GM12878 (cell line): ENCODE measurements around the gene FXYD6. TPM values are rescaled to one million over a fixed set of nuclear protein-coding genes. Genes with fewer than 3 reads are reported as not detected.

Source experiments
- ATAC-seq: fragments of 200-7000 bp; cut with Tn5 transposase; 3 replicates; pipeline ENCODE4 v1.9.1; 2020; ENCODE audit warnings: mild to moderate bottlenecking, moderate library complexity
- BruUV-seq: library from RNA; stranded (reverse); fragments of 400-500 nt; replicated peaks from 2 replicates; lab custom pipeline; 2021; lab: Mats Ljungman, UMichigan
- CTCF ChIA-PET: fragments of 300-600 bp; sonication (Branson Sonifier 250); formaldehyde crosslinking; extraction: SDS; loops from one replicate; lab custom pipeline; 2021; ENCODE audit warnings: inconsistent platforms; lab: Yijun Ruan, JAX
- POLR2A ChIA-PET: fragments of 350-600 bp; formaldehyde crosslinking; extraction: SDS; loops from one replicate; lab custom pipeline; 2021; ENCODE audit warnings: inconsistent platforms; lab: Charles Lee
- RAD21 ChIA-PET: fragments of 300-600 bp; sonication (Branson Sonifier 250); formaldehyde crosslinking; loops from one replicate; lab custom pipeline; 2023; ENCODE audit warnings: antibody characterized with exemption; ENCODE audit not compliant: unreplicated experiment; lab: Charles Lee
- SMC1A ChIA-PET: fragments of 300-600 bp; sonication (Branson Sonifier 250); formaldehyde crosslinking; loops from one replicate; lab custom pipeline; 2023; ENCODE audit not compliant: unreplicated experiment, uncharacterized antibody; lab: Charles Lee
- DNase-seq: peaks from one replicate; pipeline ENCODE4 v3.0.0-alpha.2; 2011; ENCODE audit warnings: low read depth, low spot score
- FAIRE-seq: peaks from 3 replicates; lab custom pipeline; 2011; peaks lifted over from hg19 to GRCh38; lab: Jason Lieb, UNC
- H2AFZ ChIP-seq: 2 replicates; pipeline ENCODE4 v1.6.0; 2011; ENCODE audit warnings: low read depth, low read length, control low read depth; ENCODE audit not compliant: control insufficient read depth
- H3K27ac ChIP-seq: 2 replicates; pipeline ENCODE4 v1.5.1; 2011; ENCODE audit warnings: control low read depth; ENCODE audit not compliant: control insufficient read depth, insufficient read depth
- H3K27me3 ChIP-seq, 2 experiments: replicated peaks in 1 of 2; 2 replicates each; pipeline versions ENCODE4 v1.6.0 to v1.6.1; 2011; ENCODE audit warnings: low read length in 1 of 2; ENCODE audit not compliant: control insufficient read depth in 2 of 2, insufficient read depth in 2 of 2
- H3K36me3 ChIP-seq, 2 experiments: 2 replicates each; pipeline ENCODE4 v1.5.1; 2011; ENCODE audit warnings: low read length in 1 of 2; ENCODE audit not compliant: control insufficient read depth in 2 of 2, insufficient read depth in 2 of 2
- H3K4me1 ChIP-seq: 2 replicates; pipeline ENCODE4 v1.6.1; 2011; ENCODE audit warnings: mild to moderate bottlenecking, low read length, moderate library complexity, mixed read lengths; ENCODE audit not compliant: control insufficient read depth, insufficient read depth
- H3K4me2 ChIP-seq: 2 replicates; pipeline ENCODE4 v1.6.0; 2011; ENCODE audit warnings: control low read depth; ENCODE audit not compliant: control insufficient read depth, insufficient read depth
- H3K4me3 ChIP-seq: fragments of 200-600 bp; sonication (generic); 2 replicates; pipeline ENCODE4 v1.5.1; 2016
- H3K79me2 ChIP-seq: 2 replicates; pipeline ENCODE4 v1.6.0; 2011; ENCODE audit warnings: low read length; ENCODE audit not compliant: control insufficient read depth, insufficient read depth
- H3K9ac ChIP-seq: 2 replicates; pipeline ENCODE4 v1.8.0; 2011; ENCODE audit warnings: low read length, control low read depth, mixed read lengths; ENCODE audit not compliant: control insufficient read depth, insufficient read depth
- H3K9me3 ChIP-seq: replicated peaks from 3 replicates; pipeline ENCODE4 v1.5.1; 2011; ENCODE audit warnings: mild to moderate bottlenecking, low read length; ENCODE audit not compliant: control insufficient read depth, insufficient read depth
- H4K20me1 ChIP-seq: 2 replicates; pipeline ENCODE4 v1.6.0; 2011; ENCODE audit not compliant: control insufficient read depth, insufficient read depth
- POU2F2 ChIP-seq: IDR thresholded peaks from 3 replicates; pipeline ENCODE4 v1.6.1; 2011; ENCODE audit warnings: low read depth, mild to moderate bottlenecking, low read length, borderline replicate concordance
- TAF1 ChIP-seq: IDR thresholded peaks from 2 replicates; pipeline ENCODE4 v1.6.1; 2011; ENCODE audit warnings: mild to moderate bottlenecking, low read depth, low read length, borderline replicate concordance
- WGBS: methylation state at CpG from one replicate; pipeline ENCODE4 v1.1.6; 2016; ENCODE audit warnings: low lambda C conversion rate; ENCODE audit not compliant: insufficient replicate concordance, insufficient coverage; ENCODE audit errors: missing lambda C conversion rate; 5-methylcytosine and 5-hydroxymethylcytosine counted together
- in situ Hi-C: fragments of 300-500 bp; cut with MboI; formaldehyde crosslinking; loops from 9 replicates; pipeline ENCODE4 v1.14.3; 2018; ENCODE audit warnings: mixed read lengths
- intact Hi-C: fragments of 100-400 bp; cut with micrococcal nuclease; formaldehyde crosslinking; loops from one replicate; pipeline ENCODE4 v1.14.2; 2022; ENCODE audit not compliant: unreplicated experiment
- polyA plus RNA-seq, 11 experiments: library from polyadenylated mRNA; depleted of rRNA in 4 of 11; unstranded in 6 of 11; stranded (reverse) in 5 of 11; fragments of >200 nt; fragmentation: Nextera tagmentation in 4 of 11; fragmentation: Illumina TruSeq in 1 of 11; extraction: Ambion mirVana in 4 of 11; extraction: Trizol in 1 of 11; gene quantifications; 1 replicate in 1 of 11; 2 replicates in 10 of 11; pipeline versions ENCODE4 v1.2.1 to v1.2.3, GENCODE V29; 2011 to 2016; ENCODE audit warnings: inconsistent platforms in 2 of 11, missing spikeins in 2 of 11, low read depth in 1 of 11
- total RNA-seq, 4 experiments: library from RNA; depleted of rRNA in 3 of 4; stranded (reverse); fragments of >200 nt in 3 of 4; fragmentation: Illumina TruSeq in 1 of 4; extraction: Trizol in 1 of 4; gene quantifications; 2 replicates each; pipeline versions ENCODE4 v1.2.1 to v1.2.3, GENCODE V29; 2013 to 2021
- TF ChIP-seq, protein P1 (sequence below): fragments of 450-650 bp; IDR thresholded peaks from 2 replicates; pipeline ENCODE4 v1.6.1; 2016; ENCODE audit warnings: mild to moderate bottlenecking

Gene FXYD6
- total and polyA plus RNA-seq, 10 of the 15 experiments (the other 5 are each of a cell fraction or from before 2014, with no cell fraction given), result 0.09 to 2.0 (median 0.23) TPM; not detected in 2

DNA sequence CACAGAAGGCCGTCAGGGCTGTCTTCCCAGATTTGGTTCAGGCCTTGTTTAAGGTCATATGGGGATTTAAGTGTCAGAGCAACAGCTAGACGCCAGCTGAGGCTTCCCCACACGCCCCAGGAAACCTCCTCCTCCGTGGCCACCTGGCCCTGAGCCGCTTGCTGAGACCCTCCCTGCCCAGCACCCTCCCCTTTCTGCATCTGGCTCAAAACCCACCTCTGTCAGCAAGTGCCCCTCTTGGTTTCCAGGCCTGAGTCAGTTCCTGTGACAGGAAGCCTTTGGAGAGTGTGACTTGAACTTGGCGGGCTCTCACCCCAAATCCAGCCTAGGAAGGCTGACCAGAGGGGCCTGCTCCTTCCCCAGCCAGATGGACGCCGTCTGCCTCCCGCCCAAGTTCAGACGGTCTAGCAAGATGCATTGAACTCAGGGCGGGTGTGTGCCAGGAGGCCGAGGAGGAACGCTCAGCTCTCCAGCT, 52.5 kb downstream of the FXYD6 start:
- TF ChIP-seq, protein P1, sequence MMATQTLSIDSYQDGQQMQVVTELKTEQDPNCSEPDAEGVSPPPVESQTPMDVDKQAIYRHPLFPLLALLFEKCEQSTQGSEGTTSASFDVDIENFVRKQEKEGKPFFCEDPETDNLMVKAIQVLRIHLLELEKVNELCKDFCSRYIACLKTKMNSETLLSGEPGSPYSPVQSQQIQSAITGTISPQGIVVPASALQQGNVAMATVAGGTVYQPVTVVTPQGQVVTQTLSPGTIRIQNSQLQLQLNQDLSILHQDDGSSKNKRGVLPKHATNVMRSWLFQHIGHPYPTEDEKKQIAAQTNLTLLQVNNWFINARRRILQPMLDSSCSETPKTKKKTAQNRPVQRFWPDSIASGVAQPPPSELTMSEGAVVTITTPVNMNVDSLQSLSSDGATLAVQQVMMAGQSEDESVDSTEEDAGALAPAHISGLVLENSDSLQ, result no peak
- TF ChIP-seq POU2F2, result no peak
- no peak for TF ChIP-seq TAF1
- TF ChIP-seq, all 136 proteins: peak for 0
- Histone ChIP-seq H3K9me3 (no peaks in the 10 kb centered on the region), H3K27ac (no peak overlapping the region), H3K4me1 (peaks cover 16% of the 10 kb centered on the region), H3K4me2 (no peak overlapping the region), H3K36me3 (no peaks in the 10 kb centered on the region), H2AFZ (peak overlapping the region; percentile 36; the same call in 1 of the 2 replicates), H3K4me3 (no peak overlapping the region), H4K20me1 (no peaks in the 10 kb centered on the region), H3K79me2 (no peaks in the 10 kb centered on the region), H3K9ac (no peak overlapping the region; the same call in 1 of the 2 replicates), H3K27me3 (no peaks in the 10 kb centered on the region)
- RAD21 ChIA-PET, result interaction anchor here (1.2 to 22.6 kb wide), 9 partner anchors 9 to 229 kb away, joined by 3 to 393 read pairs (median 6); no protein-coding TSS in a partner anchor
- DNase-seq, result no peak
- intact Hi-C loops, result loop anchor here (1.0 kb wide), 2 partner anchors 20 to 229 kb away; no protein-coding TSS in a partner anchor
- BruUV-seq, result no TSS peak
- ATAC-seq, result no peak
- SMC1A ChIA-PET, result interaction anchor here (1.0 to 11.7 kb wide), 16 partner anchors 10 to 229 kb away, joined by 3 to 183 read pairs (median 4); no protein-coding TSS in a partner anchor
- in situ Hi-C loops, result no loop called here
- CTCF ChIA-PET, result interaction anchor here (0.5 to 16.0 kb wide), 21 partner anchors 9 to 529 kb away, joined by 3 to 503 read pairs (median 5); no protein-coding TSS in a partner anchor
- POLR2A ChIA-PET, result interaction anchor here (1.5 to 3.2 kb wide), 4 partner anchors 9 to 123 kb away, joined by 3 to 16 read pairs (median 8); no protein-coding TSS in a partner anchor
- 22% methylated on average over 13 of the region's 13 CpGs for WGBS
- no peak for FAIRE-seq
